ENCODE results near the gene TAF4.

Gene TAF4

DNA sequence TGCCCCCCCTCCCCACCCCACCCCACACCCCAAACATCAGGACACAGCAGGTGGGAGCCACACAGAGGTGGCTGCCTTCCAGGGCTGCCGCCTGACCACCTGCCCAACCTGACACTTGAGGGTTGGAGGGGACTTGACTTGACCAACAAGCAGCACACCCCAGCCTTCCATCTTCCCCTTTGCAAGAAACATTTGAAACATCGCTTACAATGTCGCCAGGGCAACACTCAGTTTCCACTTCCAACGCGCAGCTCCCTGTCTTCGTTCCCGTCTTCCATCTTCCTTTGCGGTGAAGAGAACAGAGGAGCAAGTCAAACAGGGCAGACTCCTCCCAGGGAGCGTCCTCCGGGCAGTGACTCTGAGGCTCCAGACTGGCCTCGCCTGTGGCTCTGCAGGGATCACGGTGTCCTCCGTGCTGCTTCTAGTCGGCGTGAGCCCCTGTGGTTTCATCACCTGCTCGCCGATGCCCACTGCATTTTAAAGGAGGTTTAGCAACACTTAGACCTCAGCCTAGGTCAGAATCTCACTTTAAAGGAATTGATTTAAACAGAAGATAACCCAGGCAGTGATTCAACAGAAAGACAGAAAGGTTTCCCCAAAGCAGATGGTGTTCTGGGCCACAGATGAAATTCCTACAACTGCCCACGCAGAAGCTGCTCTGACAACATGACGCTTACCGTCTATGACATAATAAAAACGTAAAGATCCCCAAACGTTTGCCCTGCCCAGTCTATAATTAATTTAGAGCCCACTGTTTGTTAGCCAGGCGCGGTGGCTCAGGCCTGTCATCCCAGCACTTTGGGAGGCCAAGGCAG is 130.8 kb downstream of the TAF4 start:
- no peak for DNase-seq (ENCODE audit: low read depth, low spot score)
- TF ChIP-seq, protein P1, sequence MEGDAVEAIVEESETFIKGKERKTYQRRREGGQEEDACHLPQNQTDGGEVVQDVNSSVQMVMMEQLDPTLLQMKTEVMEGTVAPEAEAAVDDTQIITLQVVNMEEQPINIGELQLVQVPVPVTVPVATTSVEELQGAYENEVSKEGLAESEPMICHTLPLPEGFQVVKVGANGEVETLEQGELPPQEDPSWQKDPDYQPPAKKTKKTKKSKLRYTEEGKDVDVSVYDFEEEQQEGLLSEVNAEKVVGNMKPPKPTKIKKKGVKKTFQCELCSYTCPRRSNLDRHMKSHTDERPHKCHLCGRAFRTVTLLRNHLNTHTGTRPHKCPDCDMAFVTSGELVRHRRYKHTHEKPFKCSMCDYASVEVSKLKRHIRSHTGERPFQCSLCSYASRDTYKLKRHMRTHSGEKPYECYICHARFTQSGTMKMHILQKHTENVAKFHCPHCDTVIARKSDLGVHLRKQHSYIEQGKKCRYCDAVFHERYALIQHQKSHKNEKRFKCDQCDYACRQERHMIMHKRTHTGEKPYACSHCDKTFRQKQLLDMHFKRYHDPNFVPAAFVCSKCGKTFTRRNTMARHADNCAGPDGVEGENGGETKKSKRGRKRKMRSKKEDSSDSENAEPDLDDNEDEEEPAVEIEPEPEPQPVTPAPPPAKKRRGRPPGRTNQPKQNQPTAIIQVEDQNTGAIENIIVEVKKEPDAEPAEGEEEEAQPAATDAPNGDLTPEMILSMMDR (IDR thresholded peaks at IDR 0.05; ENCODE audit: insufficient read depth, low read length, missing control alignments), result no peak
- H3K4me3 ChIP-seq (ENCODE audit: low read depth, low read length), result no peak overlapping the region
- ChIA-PET POLR2A (no interaction called here), CTCF (no interaction called here)

DNA sequence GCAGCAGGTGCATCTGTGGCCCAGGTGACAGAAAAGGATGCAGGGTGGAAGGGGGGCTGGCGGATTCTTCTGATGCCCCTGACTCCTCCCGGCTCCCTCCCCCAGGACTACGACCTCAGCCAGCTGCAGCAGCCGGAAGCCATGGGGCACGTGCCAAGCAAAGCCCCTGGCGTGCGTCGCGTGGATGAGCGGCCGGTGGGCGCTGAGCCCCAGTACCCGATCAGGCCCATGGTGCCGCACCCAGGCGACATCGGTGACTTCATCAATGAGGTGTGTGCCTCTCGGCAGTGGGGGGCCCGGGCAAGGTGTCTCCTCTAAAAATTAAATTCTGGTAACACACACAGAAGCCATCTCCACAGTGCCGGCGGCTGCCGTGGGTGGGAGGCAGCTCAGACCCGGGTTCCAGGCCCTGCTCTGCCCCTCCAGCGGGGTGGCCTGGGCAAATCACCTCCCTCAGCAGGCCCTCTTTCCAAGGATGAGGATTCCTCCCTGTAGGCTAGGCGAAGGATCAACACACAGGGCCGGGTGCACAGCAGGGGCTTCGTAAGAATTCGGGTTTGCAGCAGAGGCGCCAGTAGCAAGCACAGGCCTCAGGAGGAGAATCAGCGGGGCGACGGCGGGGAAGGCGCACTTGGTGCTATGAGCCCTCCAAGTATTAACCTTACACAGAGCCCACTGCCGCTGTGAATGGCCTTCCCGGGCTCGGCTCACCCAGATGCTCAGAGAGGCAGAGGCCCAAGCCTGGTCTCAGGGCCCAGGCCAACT is 131.5 kb downstream of the TAF4 start:
- no peak overlapping the region for H3K4me3 ChIP-seq (ENCODE audit: low read depth, low read length)
- no peak for DNase-seq (ENCODE audit: low read depth, low spot score)
- ChIA-PET CTCF (no interaction called here), POLR2A (no interaction called here)
- TF ChIP-seq, protein P1 (IDR thresholded peaks at IDR 0.05; ENCODE audit: insufficient read depth, low read length, missing control alignments), result no peak

DNA sequence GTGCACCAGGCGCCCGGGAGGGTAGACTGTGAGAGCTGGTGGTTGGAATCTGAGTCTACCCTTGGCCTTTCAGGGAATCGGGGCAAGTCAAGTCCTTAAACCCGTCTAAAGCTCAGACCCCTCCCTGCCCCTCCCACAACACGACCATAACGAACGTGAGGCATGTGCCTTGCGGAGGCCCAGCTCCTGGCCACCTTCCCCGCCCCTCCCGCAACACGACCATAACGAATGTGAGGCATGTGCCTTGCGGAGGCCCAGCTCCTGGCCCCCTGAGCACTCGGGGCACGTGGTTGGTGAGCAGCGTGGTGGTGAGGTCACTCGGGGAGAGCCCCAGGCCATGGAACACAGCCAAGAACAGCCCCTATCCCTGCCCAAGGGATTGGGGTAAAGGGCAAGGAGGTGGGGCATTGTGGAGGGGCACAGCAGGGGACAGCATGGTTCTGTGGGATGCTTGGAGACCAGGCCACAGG is 132.2 kb downstream of the TAF4 start:
- ChIA-PET POLR2A (no interaction called here), CTCF (no interaction called here)
- no peak overlapping the region for H3K4me3 ChIP-seq (ENCODE audit: low read depth, low read length)
- DNase-seq (ENCODE audit: low read depth, low spot score), result no peak
- TF ChIP-seq, protein P1 (IDR thresholded peaks at IDR 0.05; ENCODE audit: insufficient read depth, low read length, missing control alignments), result no peak

DNA sequence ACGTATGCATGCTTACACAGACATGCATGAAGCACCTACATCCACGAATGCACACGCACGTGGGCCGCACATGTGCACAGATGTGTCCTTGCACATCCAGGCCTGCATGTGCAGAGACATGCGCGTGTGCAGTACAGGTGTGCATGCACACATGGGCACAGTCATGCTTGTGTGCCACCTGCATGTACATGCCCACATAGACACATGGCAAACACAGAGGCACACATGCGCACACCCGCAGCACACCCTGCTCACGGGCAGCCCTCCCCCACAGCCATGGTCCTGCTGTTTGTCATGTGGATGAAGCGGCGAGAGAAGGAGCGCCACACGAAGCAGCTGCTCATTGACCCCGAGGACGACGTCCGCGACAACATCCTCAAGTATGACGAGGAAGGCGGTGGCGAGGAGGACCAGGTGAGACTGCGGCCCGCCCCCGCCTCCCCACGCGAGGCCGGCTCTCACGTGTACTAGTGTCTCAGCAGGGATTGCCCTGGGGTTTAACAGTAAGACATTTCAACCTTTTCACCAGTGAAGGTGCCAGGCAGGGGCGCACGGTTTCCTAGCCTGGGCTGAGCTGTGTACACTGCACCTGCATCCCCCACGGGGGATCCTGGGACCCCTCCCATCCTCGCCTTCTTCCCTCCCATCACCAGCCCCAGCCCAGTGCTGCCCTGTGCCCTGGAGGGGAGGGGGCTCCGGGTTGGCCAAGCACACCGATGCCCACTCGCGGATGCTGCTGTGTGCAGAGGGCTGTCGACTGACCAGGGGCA is 132.8 kb downstream of the TAF4 start:
- TF ChIP-seq, protein P1 (IDR thresholded peaks at IDR 0.05; ENCODE audit: insufficient read depth, low read length, missing control alignments), result no peak
- ChIA-PET CTCF (no interaction called here), POLR2A (no interaction called here)

DNA sequence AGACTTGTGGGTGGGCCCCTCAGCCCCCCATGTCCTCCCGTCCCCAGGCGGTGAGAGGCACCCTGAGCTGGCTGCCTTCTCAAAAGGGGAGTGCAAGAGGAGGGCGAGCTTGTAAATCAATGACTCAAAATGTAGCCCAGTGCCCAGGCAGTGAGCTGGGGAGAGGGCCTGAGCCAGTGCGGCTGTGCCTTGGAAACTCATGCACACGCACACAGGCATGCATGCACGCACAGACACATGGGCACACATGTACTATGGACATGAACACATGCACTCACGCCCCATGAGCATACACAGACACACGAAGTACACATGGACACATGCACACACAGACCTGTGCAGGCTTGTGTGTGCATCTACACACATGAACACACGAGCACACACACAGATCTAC is 133.5 kb downstream of the TAF4 start:
- no peak overlapping the region for H3K4me3 ChIP-seq (ENCODE audit: low read depth, low read length)
- CTCF ChIA-PET, result no interaction called here
- TF ChIP-seq, protein P1 (IDR thresholded peaks at IDR 0.05; ENCODE audit: insufficient read depth, low read length, missing control alignments), result no peak
- no peak for DNase-seq (ENCODE audit: low read depth, low spot score)
- POLR2A ChIA-PET, result no interaction called here

More for the DNA sequence above, 132.8 kb downstream of the TAF4 start:
- no peak overlapping the region for H3K4me3 ChIP-seq (ENCODE audit: low read depth, low read length)
- no peak for DNase-seq (ENCODE audit: low read depth, low spot score)
